Measurements from ENCODE around the gene BSN.

The BSN gene

DNA sequence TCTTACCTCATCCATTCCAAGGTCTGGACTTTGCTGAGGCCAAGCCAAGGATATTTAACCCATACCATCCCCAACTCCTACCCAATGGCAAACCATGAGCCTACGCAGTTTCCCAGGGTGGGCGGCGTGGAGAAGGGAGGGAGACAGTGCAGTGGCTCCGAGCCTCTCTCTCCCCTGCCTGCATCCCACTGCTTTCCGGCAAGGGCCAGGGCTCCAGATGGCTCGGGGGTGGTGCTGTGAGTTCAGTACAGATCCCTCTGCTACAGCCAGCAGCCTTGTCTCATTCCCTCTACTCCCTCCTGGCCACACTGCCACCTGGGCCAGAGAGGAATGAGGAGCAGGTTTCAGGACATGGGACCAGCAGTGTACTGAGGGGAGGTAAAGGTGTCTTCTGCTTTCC is 75.6 kb downstream of the BSN start:
- no peak for TF ChIP-seq EZH2phosphoT487 (conservative IDR thresholded peaks at IDR 0.05; ENCODE audit: low read length)
- TF ChIP-seq, protein P1, sequence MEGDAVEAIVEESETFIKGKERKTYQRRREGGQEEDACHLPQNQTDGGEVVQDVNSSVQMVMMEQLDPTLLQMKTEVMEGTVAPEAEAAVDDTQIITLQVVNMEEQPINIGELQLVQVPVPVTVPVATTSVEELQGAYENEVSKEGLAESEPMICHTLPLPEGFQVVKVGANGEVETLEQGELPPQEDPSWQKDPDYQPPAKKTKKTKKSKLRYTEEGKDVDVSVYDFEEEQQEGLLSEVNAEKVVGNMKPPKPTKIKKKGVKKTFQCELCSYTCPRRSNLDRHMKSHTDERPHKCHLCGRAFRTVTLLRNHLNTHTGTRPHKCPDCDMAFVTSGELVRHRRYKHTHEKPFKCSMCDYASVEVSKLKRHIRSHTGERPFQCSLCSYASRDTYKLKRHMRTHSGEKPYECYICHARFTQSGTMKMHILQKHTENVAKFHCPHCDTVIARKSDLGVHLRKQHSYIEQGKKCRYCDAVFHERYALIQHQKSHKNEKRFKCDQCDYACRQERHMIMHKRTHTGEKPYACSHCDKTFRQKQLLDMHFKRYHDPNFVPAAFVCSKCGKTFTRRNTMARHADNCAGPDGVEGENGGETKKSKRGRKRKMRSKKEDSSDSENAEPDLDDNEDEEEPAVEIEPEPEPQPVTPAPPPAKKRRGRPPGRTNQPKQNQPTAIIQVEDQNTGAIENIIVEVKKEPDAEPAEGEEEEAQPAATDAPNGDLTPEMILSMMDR (IDR thresholded peaks at IDR 0.05; ENCODE audit: insufficient read depth, low read length, poor library complexity, severe bottlenecking), result no peak
- H3K4me3 ChIP-seq (ENCODE audit: insufficient read depth, low read length, poor library complexity, severe bottlenecking), result no peak overlapping the region
- no peaks in the 10 kb centered on the region for H3K79me2 ChIP-seq (ENCODE audit: insufficient read depth, low read length)
- H3K27ac ChIP-seq (ENCODE audit: low read depth, low read length), result no peak overlapping the region
- no peaks in the 10 kb centered on the region for H3F3A ChIP-seq (ENCODE audit: insufficient read depth)
- no peaks in the 10 kb centered on the region for H4K20me1 ChIP-seq (ENCODE audit: low read depth, low read length)
- no peak overlapping the region for H2AFZ ChIP-seq (ENCODE audit: low read depth, low read length, severe bottlenecking)
- no peaks in the 10 kb centered on the region for H3K36me3 ChIP-seq (ENCODE audit: low read length)
- H3K27me3 ChIP-seq (ENCODE audit: low read length), result no peaks in the 10 kb centered on the region
- peaks cover 5% of the 10 kb centered on the region; the same call in 1 of the 2 replicates for H3K9me3 ChIP-seq (ENCODE audit: insufficient read depth, low read length)
- no peaks in the 10 kb centered on the region for H3K9me2 ChIP-seq (replicated peaks; ENCODE audit: insufficient read depth, low read length)
- no peak overlapping the region for H3K4me2 ChIP-seq (ENCODE audit: low read depth, low read length, poor library complexity, severe bottlenecking)
- H3K9ac ChIP-seq (ENCODE audit: low read length), result no peak overlapping the region

DNA sequence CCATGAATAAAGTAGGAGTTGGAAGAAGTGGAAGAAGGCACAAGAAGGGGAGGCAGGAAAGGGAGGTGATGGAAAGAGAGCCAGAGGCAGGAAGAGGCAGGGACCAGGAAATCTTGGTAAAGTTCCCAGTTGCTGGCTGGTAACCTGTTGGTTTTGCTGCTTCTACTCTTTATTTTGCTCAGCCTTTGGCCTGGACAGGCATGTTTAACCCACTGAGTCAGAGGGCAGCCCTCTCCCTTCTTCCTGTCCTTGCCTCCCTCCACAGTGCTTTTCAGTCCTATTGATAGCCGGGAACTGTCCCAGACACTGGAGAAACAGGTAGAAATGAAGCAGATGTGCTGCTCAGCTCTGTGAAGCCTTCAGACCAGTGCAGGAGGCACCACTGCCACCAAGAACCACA is 76.5 kb downstream of the BSN start:
- Histone ChIP-seq H3K27ac (ENCODE audit: low read depth, low read length) (no peak overlapping the region), H3K9ac (ENCODE audit: low read length) (no peak overlapping the region), H3K4me3 (ENCODE audit: insufficient read depth, low read length, poor library complexity, severe bottlenecking) (no peak overlapping the region), H3K27me3 (ENCODE audit: low read length) (no peaks in the 10 kb centered on the region), H3K4me2 (ENCODE audit: low read depth, low read length, poor library complexity, severe bottlenecking) (no peak overlapping the region), H2AFZ (ENCODE audit: low read depth, low read length, severe bottlenecking) (no peak overlapping the region), H3F3A (ENCODE audit: insufficient read depth) (no peaks in the 10 kb centered on the region), H3K9me2 (replicated peaks; ENCODE audit: insufficient read depth, low read length) (no peaks in the 10 kb centered on the region), H3K79me2 (ENCODE audit: insufficient read depth, low read length) (no peaks in the 10 kb centered on the region), H3K9me3 (ENCODE audit: insufficient read depth, low read length) (peaks cover 5% of the 10 kb centered on the region; the same call in 1 of the 2 replicates), H3K36me3 (ENCODE audit: low read length) (no peaks in the 10 kb centered on the region), H4K20me1 (ENCODE audit: low read depth, low read length) (no peaks in the 10 kb centered on the region)
- TF ChIP-seq EZH2phosphoT487 (conservative IDR thresholded peaks at IDR 0.05; ENCODE audit: low read length), result no peak
- TF ChIP-seq, protein P1 (IDR thresholded peaks at IDR 0.05; ENCODE audit: insufficient read depth, low read length, poor library complexity, severe bottlenecking), result no peak

DNA sequence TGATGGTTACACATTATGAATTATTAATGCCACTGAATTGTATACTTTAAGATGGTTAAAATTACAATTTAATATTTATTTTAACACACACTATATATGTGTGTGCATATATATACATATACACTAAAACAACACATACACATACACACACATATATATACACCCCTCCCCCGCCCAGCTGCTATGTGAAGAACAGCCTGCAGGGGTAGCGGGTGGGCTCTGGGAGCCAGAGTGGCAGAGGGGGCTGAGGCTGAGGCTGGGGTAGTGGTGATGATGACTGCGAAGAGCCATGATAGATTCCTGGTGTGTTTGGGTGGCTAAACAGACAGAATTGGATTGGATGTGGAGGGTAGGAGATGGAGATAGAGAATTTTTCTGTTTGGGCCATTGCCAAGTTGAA is 80.5 kb downstream of the BSN start:
- Histone ChIP-seq H3K4me2 (ENCODE audit: low read depth, low read length, poor library complexity, severe bottlenecking) (no peak overlapping the region), H3K27me3 (ENCODE audit: low read length) (no peaks in the 10 kb centered on the region), H3K9me2 (replicated peaks; ENCODE audit: insufficient read depth, low read length) (no peaks in the 10 kb centered on the region), H3K9me3 (ENCODE audit: insufficient read depth, low read length) (peaks cover 5% of the 10 kb centered on the region; the same call in 1 of the 2 replicates), H3K4me3 (ENCODE audit: insufficient read depth, low read length, poor library complexity, severe bottlenecking) (no peak overlapping the region), H3F3A (ENCODE audit: insufficient read depth) (no peaks in the 10 kb centered on the region), H3K27ac (ENCODE audit: low read depth, low read length) (no peak overlapping the region), H2AFZ (ENCODE audit: low read depth, low read length, severe bottlenecking) (no peak overlapping the region), H3K79me2 (ENCODE audit: insufficient read depth, low read length) (no peaks in the 10 kb centered on the region), H3K9ac (ENCODE audit: low read length) (no peak overlapping the region), H4K20me1 (ENCODE audit: low read depth, low read length) (no peaks in the 10 kb centered on the region), H3K36me3 (ENCODE audit: low read length) (no peaks in the 10 kb centered on the region)
- TF ChIP-seq, protein P1 (IDR thresholded peaks at IDR 0.05; ENCODE audit: insufficient read depth, low read length, poor library complexity, severe bottlenecking), result no peak
- TF ChIP-seq EZH2phosphoT487 (conservative IDR thresholded peaks at IDR 0.05; ENCODE audit: low read length), result no peak

Measured in SU-DHL-6 (cell line).